CD4-positive, alpha-beta T cell (primary cell): ENCODE results near the gene LIN28B. TPM values are rescaled to one million over a fixed set of nuclear protein-coding genes. Genes with fewer than 3 reads are reported as not detected.

Source experiments
- ATAC-seq: fragments of 200-7000 bp; cut with Tn5 transposase; one replicate; pipeline ENCODE4 v1.10.0; 2022; ENCODE audit warnings: mild to moderate bottlenecking; ENCODE audit not compliant: poor library complexity
- CTCF ChIA-PET: fragments of 350-600 bp; sonication (Branson Sonifier 250); formaldehyde crosslinking; loops from one replicate; lab custom pipeline; 2021; ENCODE audit warnings: antibody characterized with exemption, inconsistent platforms; lab: Charles Lee
- POLR2A ChIA-PET: fragments of 350-600 bp; sonication (Branson Sonifier 250); formaldehyde crosslinking; loops from one replicate; lab custom pipeline; 2021; ENCODE audit warnings: antibody characterized with exemption, inconsistent platforms; lab: Charles Lee
- DNase-seq, 14 experiments: peaks; one replicate each; pipeline ENCODE4 v3.0.0-alpha.2; 2013 to 2020; ENCODE audit warnings: mixed read lengths in 2 of 14
- H3K27ac ChIP-seq, 2 donors: one replicate each; pipeline versions ENCODE4 v1.5.1 to v1.7.0; 2013; ENCODE audit warnings: low read length in 2 of 2, low read depth in 1 of 2, mild to moderate bottlenecking in 1 of 2
- H3K27me3 ChIP-seq, 2 experiments: 1 replicate in 1 of 2; 2 replicates in 1 of 2; pipeline versions ENCODE4 v1.6.1 to v1.7.0; 2013; ENCODE audit warnings: low read length in 2 of 2, control low read depth in 1 of 2, mild to moderate bottlenecking in 1 of 2, moderate library complexity in 1 of 2; ENCODE audit not compliant: insufficient read depth in 2 of 2, control insufficient read depth in 1 of 2
- H3K36me3 ChIP-seq: one replicate; pipeline ENCODE4 v1.6.1; 2013; ENCODE audit warnings: low read length, control low read depth; ENCODE audit not compliant: insufficient read depth
- H3K4me1 ChIP-seq: one replicate; pipeline ENCODE4 v1.6.1; 2013; ENCODE audit warnings: low read length, control low read depth; ENCODE audit not compliant: insufficient read depth
- H3K4me3 ChIP-seq: one replicate; pipeline ENCODE4 v1.5.1; 2013; ENCODE audit warnings: mild to moderate bottlenecking, low read length, moderate library complexity
- H3K9me3 ChIP-seq, 2 experiments: 1 replicate in 1 of 2; 2 replicates in 1 of 2; pipeline versions ENCODE4 v1.6.1 to v1.7.0; 2013; ENCODE audit warnings: low read length in 2 of 2, mild to moderate bottlenecking in 2 of 2, control low read depth in 1 of 2, moderate library complexity in 1 of 2; ENCODE audit not compliant: control insufficient read depth in 1 of 2, insufficient read depth in 1 of 2
- H3K27ac Mint-ChIP-seq: one replicate; pipeline ENCODE4 v1.8.0; 2020; ENCODE audit warnings: mixed read lengths
- H3K27me3 Mint-ChIP-seq: one replicate; pipeline ENCODE4 v1.8.0; 2021; ENCODE audit warnings: mixed read lengths
- H3K36me3 Mint-ChIP-seq: one replicate; pipeline ENCODE4 v1.8.0; 2021; ENCODE audit warnings: low read depth, mixed read lengths
- H3K4me1 Mint-ChIP-seq: one replicate; pipeline ENCODE4 v1.8.0; 2021; ENCODE audit warnings: low read depth, mixed read lengths
- H3K4me3 Mint-ChIP-seq: one replicate; pipeline ENCODE4 v1.8.0; 2020; ENCODE audit warnings: mild to moderate bottlenecking, mixed read lengths
- H3K9me3 Mint-ChIP-seq: one replicate; pipeline ENCODE4 v1.8.0; 2020; ENCODE audit warnings: mixed read lengths
- CTCF ChIP-seq: fragments of 200-600 bp; IDR thresholded peaks from one replicate; pipeline ENCODE4 v1.8.0; 2022; ENCODE audit warnings: antibody characterized with exemption, mild to moderate bottlenecking
- intact Hi-C, 2 experiments: fragments of 100-400 bp; cut with DNase I in 1 of 2; cut with micrococcal nuclease in 1 of 2; formaldehyde crosslinking; loops; one replicate each; pipeline versions ENCODE4 v1.15.1 to v1.9.0; 2023 to 2025; cut with DNase I, micrococcal nuclease
- total RNA-seq, 174 experiments: library from RNA in 2 of 174; stranded (reverse) in 2 of 174; gene quantifications; one replicate each; pipeline ENCODE4 v1.2.3 and lab custom pipeline; 2021 to 2026

LIN28B gene
- total RNA-seq, 2 experiments from 2014 or later: not detected

GRCh38 chr6:104995989-104996617 lies 39.2 kb downstream of the LIN28B start:
- Histone ChIP-seq H3K27ac (no peak overlapping the region), H3K27me3 (peaks cover 0 to 3% of the 10 kb centered on the region in 2 experiments), H3K4me1 (no peaks in the 10 kb centered on the region), H3K9me3 (peaks cover 0 to 8% of the 10 kb centered on the region in 2 experiments), H3K36me3 (no peaks in the 10 kb centered on the region), H3K4me3 (no peak overlapping the region)
- CTCF ChIA-PET: interaction anchor here (1.5 kb wide), 1 partner anchor 470 kb away, joined by 3 read pairs; no protein-coding TSS in a partner anchor
- no peaks in the 10 kb centered on the region for H3K9me3 Mint-ChIP-seq
- H3K27me3 Mint-ChIP-seq: peaks cover 9% of the 10 kb centered on the region
- H3K4me3 Mint-ChIP-seq: no peak overlapping the region
- no peak for DNase-seq
- no peak for ATAC-seq
- no peak for TF ChIP-seq CTCF
- H3K4me1 Mint-ChIP-seq: no peaks in the 10 kb centered on the region
- POLR2A ChIA-PET: no interaction called here
- H3K36me3 Mint-ChIP-seq: no peaks in the 10 kb centered on the region
- no peak overlapping the region for H3K27ac Mint-ChIP-seq
- intact Hi-C loops: no loop called here

GRCh38 chr6:105001063-105001462 lies 44.2 kb downstream of the LIN28B start:
- H3K9me3 Mint-ChIP-seq: no peaks in the 10 kb centered on the region
- Histone ChIP-seq H3K4me1 (no peaks in the 10 kb centered on the region), H3K36me3 (no peaks in the 10 kb centered on the region), H3K27ac (no peak overlapping the region), H3K9me3 (no peaks in the 10 kb centered on the region), H3K27me3 (peaks cover 3 to 6% of the 10 kb centered on the region in 2 experiments), H3K4me3 (no peak overlapping the region)
- no peaks in the 10 kb centered on the region for H3K4me1 Mint-ChIP-seq
- ChIA-PET CTCF (no interaction called here), POLR2A (no interaction called here)
- no peaks in the 10 kb centered on the region for H3K36me3 Mint-ChIP-seq
- no peak for TF ChIP-seq CTCF
- ATAC-seq: no peak
- H3K27me3 Mint-ChIP-seq: peaks cover 11% of the 10 kb centered on the region
- intact Hi-C loops: no loop called here
- no peak for DNase-seq
- H3K4me3 Mint-ChIP-seq: no peak overlapping the region
- H3K27ac Mint-ChIP-seq: no peak overlapping the region

GRCh38 chr6:105001906-105002305 lies 45.0 kb downstream of the LIN28B start:
- H3K4me3 ChIP-seq: no peak overlapping the region
- no peaks in the 10 kb centered on the region for H3K36me3 Mint-ChIP-seq
- H3K4me1 Mint-ChIP-seq: no peaks in the 10 kb centered on the region
- ChIA-PET CTCF (no interaction called here), POLR2A (no interaction called here)
- no peak overlapping the region for H3K27ac ChIP-seq
- peaks cover 12% of the 10 kb centered on the region for H3K27me3 Mint-ChIP-seq
- no peak for TF ChIP-seq CTCF
- no peak overlapping the region for H3K4me3 Mint-ChIP-seq
- no peaks in the 10 kb centered on the region for H3K9me3 ChIP-seq
- intact Hi-C loops: no loop called here
- peaks cover 0 to 6% of the 10 kb centered on the region in 2 experiments for H3K27me3 ChIP-seq
- H3K27ac Mint-ChIP-seq: no peak overlapping the region
- H3K36me3 ChIP-seq: no peaks in the 10 kb centered on the region
- no peaks in the 10 kb centered on the region for H3K9me3 Mint-ChIP-seq
- ATAC-seq: no peak
- no peak for DNase-seq
- H3K4me1 ChIP-seq: no peaks in the 10 kb centered on the region
